Upper lobe of left lung (tissue), 6 donors: Measurements from ENCODE around the gene TRIM34. TPM values are rescaled to one million over a fixed set of nuclear protein-coding genes. Genes with fewer than 3 reads are reported as not detected.

Source experiments
- ATAC-seq, 2 donors: fragments of 200-7000 bp; cut with Tn5 transposase; one replicate each; pipeline ENCODE4 v1.9.1; 2022; ENCODE audit warnings: mild to moderate bottlenecking in 2 of 2, moderate library complexity in 2 of 2; ENCODE audit not compliant: low FRiP score in 2 of 2
- DNase-seq, 2 donors: peaks; one replicate each; pipeline ENCODE4 v3.0.0-alpha.2; 2019 to 2020
- H3K27ac ChIP-seq, 4 donors: fragments of 200-600 bp; sonication (generic); one replicate each; pipeline ENCODE4 v1.5.1; 2016 to 2019
- H3K27me3 ChIP-seq, 4 donors: fragments of 200-600 bp; sonication (generic); one replicate each; pipeline ENCODE4 v1.5.1; 2017 to 2019
- H3K36me3 ChIP-seq, 4 donors: fragments of 200-600 bp; sonication (generic); one replicate each; pipeline ENCODE4 v1.5.1; 2016 to 2019
- H3K4me1 ChIP-seq, 4 donors: fragments of 200-600 bp; sonication (generic); one replicate each; pipeline ENCODE4 v1.5.1; 2018 to 2019
- H3K4me3 ChIP-seq, 4 donors: fragments of 200-600 bp; sonication (generic); one replicate each; pipeline ENCODE4 v1.5.1; 2017 to 2019; ENCODE audit warnings: mild to moderate bottlenecking in 2 of 4, moderate library complexity in 1 of 4
- H3K9me3 ChIP-seq, 4 donors: fragments of 200-600 bp; sonication (generic); one replicate each; pipeline ENCODE4 v1.5.1; 2018 to 2019
- CTCF ChIP-seq, 6 experiments: fragments of 450-650 bp in 4 of 6; fragments of 200-600 bp in 2 of 6; sonication (generic) in 2 of 6; IDR thresholded peaks; one replicate each; pipeline ENCODE4 v1.5.1; 2016 to 2019; ENCODE audit warnings: antibody characterized with exemption in 6 of 6
- EP300 ChIP-seq, 4 donors: sonication (generic); formaldehyde crosslinking; IDR thresholded peaks; one replicate each; pipeline ENCODE4 v1.5.1; 2017; ENCODE audit warnings: antibody characterized with exemption in 4 of 4, control low read depth in 2 of 4
- POLR2A ChIP-seq, 4 donors: fragments of 450-650 bp; IDR thresholded peaks; one replicate each; pipeline ENCODE4 v1.5.1; 2016 to 2017; ENCODE audit warnings: antibody characterized with exemption in 4 of 4, mild to moderate bottlenecking in 2 of 4
- POLR2AphosphoS5 ChIP-seq, 2 donors: sonication (generic); formaldehyde crosslinking; IDR thresholded peaks; one replicate each; pipeline ENCODE4 v1.5.1; 2017; ENCODE audit warnings: antibody characterized with exemption in 2 of 2
- WGBS, 2 donors: methylation state at CpG; one replicate each; pipeline ENCODE4 v1.1.5; 2017 to 2018; 5-methylcytosine and 5-hydroxymethylcytosine counted together
- total RNA-seq, 6 donors: library from RNA; depleted of rRNA in 4 of 6; stranded (reverse); fragments of >200 nt in 4 of 6; gene quantifications; one replicate each; pipeline versions ENCODE4 v1.1.0 to v1.2.1, GENCODE V29; 2016 to 2021
- donor health status: DM: no; HTN: no; CAD: no; lungs with moderate emphysema.
- donor health status: DM: no; HTN: yes; CAD: no; lungs with severe emphysema.

The TRIM34 gene
- total RNA-seq, 6 donors from 2014 or later, result 5.8 to 15.0 (median 8.4) TPM

- no peak for TF ChIP-seq POLR2A (IDR thresholded peaks at IDR 0.05)
- TF ChIP-seq EP300 (IDR thresholded peaks at IDR 0.05), result no peak
- no peak for TF ChIP-seq CTCF (IDR thresholded peaks at IDR 0.05)
- TF ChIP-seq POLR2AphosphoS5 (IDR thresholded peaks at IDR 0.05), result no peak
- Histone ChIP-seq H3K36me3 (peaks cover 0 to 48% (median 9%) of the 10 kb centered on the region in 4 donors), H3K27ac (no peak overlapping the region), H3K4me3 (no peak overlapping the region), H3K9me3 (no peaks in the 10 kb centered on the region), H3K4me1 (peaks cover 0 to 8% (median 3%) of the 10 kb centered on the region in 4 donors), H3K27me3 (no peaks in the 10 kb centered on the region)
- no peak for ATAC-seq
- DNase-seq, result no peak
- 91 to 97% methylated on average over 2 of the region's 2 CpGs for WGBS, 2 donors
These were observed 38.7 kb downstream of the TRIM34 start for GRCh38 chr11:5663511-5663910.

- H3K4me1 ChIP-seq, result peaks cover 0 to 8% (median 3%) of the 10 kb centered on the region in 4 donors
- ATAC-seq, result no peak
- H3K27ac ChIP-seq, result no peak overlapping the region
- TF ChIP-seq EP300 (IDR thresholded peaks at IDR 0.05), result no peak
- no peak for TF ChIP-seq POLR2A (IDR thresholded peaks at IDR 0.05)
- no peak for TF ChIP-seq POLR2AphosphoS5 (IDR thresholded peaks at IDR 0.05)
- TF ChIP-seq CTCF (IDR thresholded peaks at IDR 0.05), result no peak
- no peaks in the 10 kb centered on the region for H3K9me3 ChIP-seq
- 86 to 89% methylated on average over 4 of the region's 4 CpGs for WGBS, 2 donors
- H3K27me3 ChIP-seq, result no peaks in the 10 kb centered on the region
- no peak overlapping the region for H3K4me3 ChIP-seq
- peaks cover 0 to 63% (median 16%) of the 10 kb centered on the region in 4 donors for H3K36me3 ChIP-seq
- DNase-seq, result no peak
These were observed 40.3 kb downstream of the TRIM34 start for GRCh38 chr11:5665051-5665570.

DNA sequence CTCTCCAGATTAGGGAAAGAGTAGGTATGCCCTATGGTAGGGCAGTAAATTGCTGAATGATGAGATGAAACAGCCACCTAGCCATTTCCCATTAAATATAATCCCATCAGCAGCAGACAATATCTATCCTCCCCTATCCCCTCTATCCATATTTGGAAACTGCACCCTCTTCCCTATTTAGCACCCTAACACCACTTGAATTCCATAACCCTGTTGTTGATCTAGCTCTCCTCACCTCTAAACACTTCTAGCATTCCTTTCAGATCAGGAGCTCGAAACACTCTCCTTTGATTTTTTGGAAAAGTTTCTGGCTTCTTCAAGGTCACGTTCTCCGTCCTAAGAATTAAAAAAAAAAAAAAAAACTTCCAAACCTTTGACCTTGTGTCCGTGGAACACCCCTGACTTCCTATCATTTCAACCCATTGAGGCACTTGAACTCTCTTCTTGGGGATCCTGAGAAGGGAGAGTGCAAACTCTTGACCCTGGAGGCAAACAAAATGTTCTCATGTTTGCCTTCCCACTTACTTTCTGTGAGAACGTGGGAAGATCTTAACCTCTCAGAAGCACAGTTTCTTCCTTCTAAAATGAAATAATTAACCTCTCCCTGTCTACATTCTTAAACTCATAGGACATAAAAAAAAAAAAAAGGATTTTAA is 41.1 kb downstream of the TRIM34 start:
- DNase-seq, result no peak
- TF ChIP-seq CTCF (IDR thresholded peaks at IDR 0.05) (no peak), POLR2AphosphoS5 (IDR thresholded peaks at IDR 0.05) (no peak), EP300 (IDR thresholded peaks at IDR 0.05) (peak in 1 of 4 donors; percentile 5), POLR2A (IDR thresholded peaks at IDR 0.05) (no peak)

GRCh38 chr11:5666402-5666793 is 41.6 kb downstream of the TRIM34 start:
- H3K4me3 ChIP-seq, result no peak overlapping the region
- H3K27ac ChIP-seq, result peak overlapping the region in 1 of 4 donors; percentile 55
- H3K4me1 ChIP-seq, result peaks cover 0 to 8% (median 3%) of the 10 kb centered on the region in 4 donors
- peaks cover 0 to 74% (median 19%) of the 10 kb centered on the region in 4 donors for H3K36me3 ChIP-seq
- TF ChIP-seq POLR2AphosphoS5 (IDR thresholded peaks at IDR 0.05), result no peak
- TF ChIP-seq EP300 (IDR thresholded peaks at IDR 0.05), result no peak
- no peak for TF ChIP-seq CTCF (IDR thresholded peaks at IDR 0.05)
- TF ChIP-seq POLR2A (IDR thresholded peaks at IDR 0.05), result no peak
- DNase-seq, result no peak
- 65 to 70% methylated on average over 6 of the region's 6 CpGs for WGBS, 2 donors
- H3K27me3 ChIP-seq, result no peaks in the 10 kb centered on the region
- H3K9me3 ChIP-seq, result no peaks in the 10 kb centered on the region
- peak; percentile 14 to 49 for ATAC-seq

More for the DNA sequence above, 41.1 kb downstream of the TRIM34 start:
- WGBS, 2 donors, result 70% methylated on average over 5 of the region's 5 CpGs
- peaks cover 0 to 69% (median 18%) of the 10 kb centered on the region in 4 donors for H3K36me3 ChIP-seq
- H3K4me3 ChIP-seq, result no peak overlapping the region
- no peaks in the 10 kb centered on the region for H3K27me3 ChIP-seq
- H3K9me3 ChIP-seq, result no peaks in the 10 kb centered on the region
- ATAC-seq, result peak; percentile 24 to 70
- H3K4me1 ChIP-seq, result peaks cover 0 to 8% (median 3%) of the 10 kb centered on the region in 4 donors
- peak overlapping the region in 2 of 4 donors; percentile 1 to 55 for H3K27ac ChIP-seq
